ENCODE measurements around the gene NPAS3. TPM values are rescaled to one million over a fixed set of nuclear protein-coding genes. Genes with fewer than 3 reads are reported as not detected.

Gene NPAS3
- polyA plus RNA-seq, 2 of the 4 experiments (the other 2 are of a cell fraction) = not detected

GRCh38 chr14:33836203-33836899, 897.7 kb downstream of the NPAS3 start:
- 70% methylated on average over 8 of the region's 9 CpGs for WGBS (ENCODE audit: missing lambda C conversion rate)
- Histone ChIP-seq H3K4me3 (no peak overlapping the region), H3K4me1 (no peaks in the 10 kb centered on the region), H3K4me2 (no peak overlapping the region), H3K27ac (no peak overlapping the region), H3K9me3 (no peaks in the 10 kb centered on the region)
- FAIRE-seq = no peak
- POLR2A ChIA-PET = no interaction called here
- CTCF ChIA-PET = interaction anchor here (0.5 to 5.1 kb wide), 6 partner anchors 12 to 1136 kb away, joined by 3 to 66 read pairs (median 5); no protein-coding TSS in a partner anchor
- no peak for TF ChIP-seq RFX5 (IDR thresholded peaks at IDR 0.05)
- DNase-seq (ENCODE audit: low read depth in 1 of 2, low spot score in 1 of 2) = no peak
- ATAC-seq = no peak

GRCh38 chr14:33836900-33837577, 898.4 kb downstream of the NPAS3 start:
- CTCF ChIA-PET = interaction anchor here (2.1 to 5.1 kb wide), 4 partner anchors 12 to 487 kb away, joined by 7 to 66 read pairs (median 27); no protein-coding TSS in a partner anchor
- ATAC-seq = no peak
- H3K4me2 ChIP-seq = no peak overlapping the region
- 51% methylated on average over 9 of the region's 10 CpGs for WGBS (ENCODE audit: missing lambda C conversion rate)
- TF ChIP-seq KDM5A (IDR thresholded peaks at IDR 0.05) (no peak), FOSB (CRISPR knock-in tag; IDR thresholded peaks at IDR 0.05) (no peak), JUNB (IDR thresholded peaks at IDR 0.05) (no peak), USF2 (IDR thresholded peaks at IDR 0.05) (no peak), MAZ (IDR thresholded peaks at IDR 0.05; ENCODE audit: borderline replicate concordance, low read depth, low read length) (no peak), CTCF (IDR thresholded peaks at IDR 0.05) (no peak), SREBF2 (IDR thresholded peaks at IDR 0.05) (no peak)
- 0 out of 3 replicates have a peak, but pooled peaks cover 1% of the 10 kb centered on the region for H3K4me1 ChIP-seq
- no peak for FAIRE-seq
- H3K4me3 ChIP-seq = no peak overlapping the region
- no peak for DNase-seq (ENCODE audit: low read depth in 1 of 2, low spot score in 1 of 2)
- POLR2A ChIA-PET = no interaction called here
- H3K9me3 ChIP-seq = no peaks in the 10 kb centered on the region
- H3K27ac ChIP-seq = no peak overlapping the region

GRCh38 chr14:33837943-33838683, 899.4 kb downstream of the NPAS3 start:
- CTCF ChIA-PET = interaction anchor here (0.8 to 5.1 kb wide), 21 partner anchors 10 to 1262 kb away, joined by 3 to 66 read pairs (median 4); no protein-coding TSS in a partner anchor
- no peak for TF ChIP-seq ZFP36 (IDR thresholded peaks at IDR 0.05; ENCODE audit: borderline replicate concordance, partially characterized antibody)
- TF ChIP-seq ATOH8 (CRISPR knock-in tag; IDR thresholded peaks at IDR 0.05; ENCODE audit: low read depth) = no peak
- no peak for TF ChIP-seq CHD4 (IDR thresholded peaks at IDR 0.05; ENCODE audit: borderline replicate concordance)
- TF ChIP-seq BCL3 (IDR thresholded peaks at IDR 0.05) = no peak
- no peak for ATAC-seq
- POLR2A ChIA-PET = no interaction called here
- FAIRE-seq = no peak
- no peak for DNase-seq (ENCODE audit: low read depth in 1 of 2, low spot score in 1 of 2)
- Histone ChIP-seq H3K9me3 (no peaks in the 10 kb centered on the region), H3K4me1 (0 out of 3 replicates have a peak, but pooled peaks cover 5% of the 10 kb centered on the region), H3K4me3 (no peak overlapping the region), H3K4me2 (no peak overlapping the region), H3K27ac (no peak overlapping the region)
- 24% methylated on average over 4 of the region's 4 CpGs for WGBS (ENCODE audit: missing lambda C conversion rate)

Data from A549 (cell line).